Activated T-helper 17 cell treated with anti-CD3 and anti-CD28 coated beads, Interleukin-2, amount 50 U/mL, for 72 hours (primary cell): ENCODE data around the gene SORCS2. TPM values are rescaled to one million over a fixed set of nuclear protein-coding genes. Genes with fewer than 3 reads are reported as not detected.

Source experiments
- ATAC-seq: fragments of 150-1000 bp; cut with Tn5 transposase; replicated peaks from 2 replicates; pipeline ENCODE4 v1.10.0; 2021; ENCODE audit warnings: mild to moderate bottlenecking, moderate library complexity
- H3K27ac Mint-ChIP-seq: one replicate; pipeline ENCODE4 v1.8.0; 2022; ENCODE audit warnings: mixed read lengths
- H3K27me3 Mint-ChIP-seq: one replicate; pipeline ENCODE4 v1.8.0; 2022; ENCODE audit warnings: mixed read lengths
- H3K36me3 Mint-ChIP-seq: one replicate; pipeline ENCODE4 v1.8.0; 2022; ENCODE audit warnings: low read depth, mild to moderate bottlenecking, mixed read lengths
- H3K4me1 Mint-ChIP-seq: one replicate; pipeline ENCODE4 v1.8.0; 2022; ENCODE audit warnings: mixed read lengths
- H3K4me3 Mint-ChIP-seq: one replicate; pipeline ENCODE4 v1.8.0; 2022; ENCODE audit warnings: mild to moderate bottlenecking, mixed read lengths
- H3K9me3 Mint-ChIP-seq: one replicate; pipeline ENCODE4 v1.8.0; 2022; ENCODE audit warnings: mixed read lengths
- total RNA-seq, 2 donors: library from RNA; stranded (reverse); gene quantifications; one replicate each; pipeline ENCODE4 v1.2.3, GENCODE V29; 2022

The SORCS2 gene
- total RNA-seq, 2 donors from 2014 or later = 0.04 to 0.26 TPM

DNA sequence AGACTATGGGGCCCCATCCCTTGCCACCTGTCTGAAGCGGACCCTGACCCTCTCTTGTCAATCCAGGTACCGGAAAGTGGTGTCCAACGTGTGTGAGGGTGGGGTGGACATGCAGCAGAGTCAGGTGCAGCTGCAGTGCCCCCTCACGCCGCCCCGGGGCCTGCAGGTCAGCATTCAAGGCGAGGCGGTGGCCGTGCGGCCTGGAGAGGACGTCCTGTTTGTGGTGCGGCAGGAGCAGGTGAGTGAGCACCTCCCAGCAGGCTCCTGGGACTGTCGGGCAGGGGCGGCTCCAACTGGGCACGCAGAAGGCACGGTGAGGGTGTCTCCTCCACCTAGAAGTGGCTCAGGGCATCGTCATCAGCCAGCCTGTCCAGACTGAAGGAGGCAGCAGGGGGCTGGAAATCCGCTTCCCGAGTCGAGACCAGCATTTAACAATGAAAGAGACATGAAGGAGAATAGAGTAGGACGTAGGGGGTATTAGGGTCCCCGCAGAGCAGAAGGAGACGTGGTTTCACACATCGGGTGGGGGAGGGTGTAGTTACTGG, 525.7 kb downstream of the SORCS2 start:
- H3K36me3 Mint-ChIP-seq = no peaks in the 10 kb centered on the region
- H3K9me3 Mint-ChIP-seq = no peaks in the 10 kb centered on the region
- no peak for ATAC-seq
- H3K27me3 Mint-ChIP-seq = peaks cover 24% of the 10 kb centered on the region
- peaks cover 7% of the 10 kb centered on the region for H3K4me1 Mint-ChIP-seq
- no peak overlapping the region for H3K27ac Mint-ChIP-seq
- no peak overlapping the region for H3K4me3 Mint-ChIP-seq

DNA sequence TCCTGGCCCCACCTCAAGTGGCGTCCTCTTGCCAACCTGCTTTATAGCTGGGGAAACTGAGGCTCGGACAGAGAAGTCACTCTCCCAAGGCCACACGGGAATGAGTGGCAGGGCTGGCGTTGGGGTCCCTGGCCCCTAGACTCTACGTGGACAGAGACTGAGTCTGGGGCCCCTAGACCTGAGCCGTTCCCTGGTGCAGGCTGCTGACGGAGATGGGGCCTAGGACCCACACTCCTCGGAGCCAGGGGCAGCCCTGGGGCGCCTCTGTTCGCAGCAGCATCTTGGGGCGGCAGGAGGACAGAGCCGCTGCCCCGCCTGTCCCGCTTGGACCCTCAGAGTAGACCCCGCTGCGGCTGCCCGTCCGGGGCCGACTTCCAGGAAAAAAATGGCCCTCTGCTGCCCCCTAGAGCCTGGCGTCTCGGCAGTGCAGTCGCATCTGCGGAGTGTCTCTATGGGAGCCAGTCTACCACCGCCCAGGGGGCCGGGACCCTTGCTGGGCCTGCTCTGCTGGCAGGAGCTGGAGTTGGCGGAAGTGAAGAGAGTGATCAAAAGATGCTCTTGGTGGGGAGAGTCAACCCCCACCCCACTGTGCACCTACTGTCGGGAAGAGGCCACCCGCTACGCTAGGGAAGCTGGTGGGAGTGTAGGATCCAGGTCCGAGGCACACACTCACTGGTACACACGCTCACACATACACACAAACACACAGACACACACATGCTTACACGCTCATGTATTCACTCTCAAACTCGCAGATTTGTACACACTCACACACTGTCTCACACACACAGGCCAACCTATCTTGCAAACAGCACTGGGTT, 527.2 kb downstream of the SORCS2 start:
- peaks cover 24% of the 10 kb centered on the region for H3K27me3 Mint-ChIP-seq
- H3K4me3 Mint-ChIP-seq = no peak overlapping the region
- peaks cover 7% of the 10 kb centered on the region for H3K4me1 Mint-ChIP-seq
- H3K36me3 Mint-ChIP-seq = no peaks in the 10 kb centered on the region
- H3K27ac Mint-ChIP-seq = no peak overlapping the region
- H3K9me3 Mint-ChIP-seq = peaks cover 8% of the 10 kb centered on the region
- ATAC-seq = peak; percentile 60

DNA sequence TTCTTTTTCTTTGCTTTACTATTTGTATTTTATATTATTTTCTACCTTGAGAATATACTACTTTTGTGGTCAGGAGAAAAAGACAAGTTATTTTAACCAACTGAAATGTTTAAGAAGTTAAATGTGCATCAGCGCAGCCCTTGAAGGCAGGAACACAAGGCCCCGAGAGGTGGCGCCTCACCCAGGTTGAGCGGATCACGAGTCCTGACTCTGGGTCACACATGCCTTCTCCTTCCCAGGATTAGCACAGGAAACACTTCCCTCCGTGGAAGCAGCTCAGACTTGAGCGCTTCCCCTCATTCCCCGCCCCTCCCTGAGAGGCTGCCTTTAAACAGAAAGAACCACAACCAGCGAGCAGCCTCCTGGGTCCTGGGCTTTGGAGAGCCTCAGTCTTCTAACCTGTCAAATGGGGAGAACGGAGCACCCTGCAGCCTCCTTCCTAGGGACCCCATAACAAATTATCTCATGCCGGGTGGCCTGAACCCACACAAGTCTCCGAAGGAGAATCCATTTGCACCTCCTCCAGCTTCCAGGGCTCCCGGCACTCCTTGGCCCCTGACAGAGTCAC, 529.7 kb downstream of the SORCS2 start:
- no peak overlapping the region for H3K4me3 Mint-ChIP-seq
- peaks cover 7% of the 10 kb centered on the region for H3K4me1 Mint-ChIP-seq
- H3K9me3 Mint-ChIP-seq = peaks cover 9% of the 10 kb centered on the region
- ATAC-seq = no peak
- H3K27ac Mint-ChIP-seq = no peak overlapping the region
- H3K27me3 Mint-ChIP-seq = peaks cover 19% of the 10 kb centered on the region
- no peaks in the 10 kb centered on the region for H3K36me3 Mint-ChIP-seq

DNA sequence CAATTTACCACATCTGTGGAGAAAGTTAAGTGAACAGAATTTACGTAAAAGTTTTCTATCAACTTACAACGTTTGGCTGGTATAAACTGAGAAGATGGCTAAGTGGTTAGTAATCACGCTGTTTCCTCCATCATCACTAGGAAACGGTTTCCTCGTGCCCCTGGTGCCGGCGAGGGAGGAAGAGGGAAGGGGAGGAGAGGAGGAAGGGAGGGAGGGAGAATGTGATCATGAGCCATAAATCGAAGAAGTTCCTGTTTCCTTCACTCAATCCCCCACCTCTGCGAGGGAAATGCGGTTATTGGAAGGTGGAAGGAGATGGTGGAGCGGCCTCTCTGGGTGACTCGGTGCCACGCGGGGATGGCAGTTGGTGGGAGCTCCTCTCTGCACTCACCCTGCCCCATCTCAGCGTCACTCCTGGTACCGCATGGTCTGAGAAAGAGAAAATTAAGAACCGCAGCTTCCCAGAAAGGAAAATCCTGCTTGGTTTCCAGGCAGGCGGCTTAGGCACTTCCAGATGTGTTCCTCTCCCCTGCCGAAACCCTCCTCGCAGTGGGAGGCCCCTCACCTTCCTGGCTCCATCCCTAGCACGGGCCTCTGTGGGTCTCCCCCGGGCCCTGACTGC, 530.5 kb downstream of the SORCS2 start:
- Mint-ChIP-seq H3K9me3 (peaks cover 9% of the 10 kb centered on the region), H3K27me3 (peaks cover 16% of the 10 kb centered on the region), H3K36me3 (no peaks in the 10 kb centered on the region), H3K4me1 (peaks cover 7% of the 10 kb centered on the region), H3K27ac (no peak overlapping the region), H3K4me3 (no peak overlapping the region)
- no peak for ATAC-seq

DNA sequence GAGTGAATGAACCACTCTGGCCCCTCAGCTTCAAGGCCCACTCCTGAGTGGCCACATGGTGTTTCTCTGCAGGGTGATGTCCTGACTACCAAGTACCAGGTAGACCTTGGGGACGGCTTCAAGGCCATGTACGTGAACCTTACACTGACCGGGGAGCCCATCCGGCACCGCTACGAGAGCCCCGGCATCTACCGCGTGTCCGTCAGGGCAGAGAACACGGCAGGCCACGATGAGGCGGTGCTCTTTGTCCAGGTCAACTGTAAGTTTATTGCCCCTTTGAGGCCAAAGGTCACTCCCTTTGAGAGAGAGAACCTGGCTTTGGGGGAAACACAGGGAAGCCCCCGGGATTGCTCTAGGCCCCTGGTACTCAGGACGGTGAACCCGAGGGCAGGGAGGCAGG, 531.3 kb downstream of the SORCS2 start:
- Mint-ChIP-seq H3K36me3 (no peaks in the 10 kb centered on the region), H3K27ac (no peak overlapping the region), H3K9me3 (peaks cover 9% of the 10 kb centered on the region), H3K4me3 (no peak overlapping the region), H3K27me3 (peaks cover 13% of the 10 kb centered on the region), H3K4me1 (peaks cover 7% of the 10 kb centered on the region)
- ATAC-seq = no peak

DNA sequence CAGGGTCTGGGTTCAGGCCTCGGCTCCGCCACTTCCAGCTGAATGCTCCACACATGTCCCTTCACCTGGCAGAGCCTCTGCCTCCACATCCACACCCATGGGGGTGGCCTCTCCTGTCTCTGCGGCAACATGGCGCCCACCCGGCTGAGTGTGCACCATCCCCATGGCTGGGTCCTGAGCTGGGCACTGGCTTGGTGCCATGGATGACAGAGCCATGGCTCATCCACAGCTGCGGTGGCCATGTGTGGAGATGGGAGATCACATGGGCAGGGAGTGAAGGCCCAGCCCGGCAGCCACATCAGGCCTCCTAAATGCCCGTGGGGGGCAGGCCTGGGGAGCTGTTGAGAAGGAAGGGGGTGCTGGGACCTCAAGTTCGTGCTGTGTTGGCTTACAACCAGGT, 533.6 kb downstream of the SORCS2 start:
- Mint-ChIP-seq H3K4me3 (no peak overlapping the region), H3K36me3 (no peaks in the 10 kb centered on the region), H3K27ac (no peak overlapping the region), H3K4me1 (peaks cover 4% of the 10 kb centered on the region), H3K27me3 (peaks cover 3% of the 10 kb centered on the region), H3K9me3 (peaks cover 9% of the 10 kb centered on the region)
- ATAC-seq = no peak

DNA sequence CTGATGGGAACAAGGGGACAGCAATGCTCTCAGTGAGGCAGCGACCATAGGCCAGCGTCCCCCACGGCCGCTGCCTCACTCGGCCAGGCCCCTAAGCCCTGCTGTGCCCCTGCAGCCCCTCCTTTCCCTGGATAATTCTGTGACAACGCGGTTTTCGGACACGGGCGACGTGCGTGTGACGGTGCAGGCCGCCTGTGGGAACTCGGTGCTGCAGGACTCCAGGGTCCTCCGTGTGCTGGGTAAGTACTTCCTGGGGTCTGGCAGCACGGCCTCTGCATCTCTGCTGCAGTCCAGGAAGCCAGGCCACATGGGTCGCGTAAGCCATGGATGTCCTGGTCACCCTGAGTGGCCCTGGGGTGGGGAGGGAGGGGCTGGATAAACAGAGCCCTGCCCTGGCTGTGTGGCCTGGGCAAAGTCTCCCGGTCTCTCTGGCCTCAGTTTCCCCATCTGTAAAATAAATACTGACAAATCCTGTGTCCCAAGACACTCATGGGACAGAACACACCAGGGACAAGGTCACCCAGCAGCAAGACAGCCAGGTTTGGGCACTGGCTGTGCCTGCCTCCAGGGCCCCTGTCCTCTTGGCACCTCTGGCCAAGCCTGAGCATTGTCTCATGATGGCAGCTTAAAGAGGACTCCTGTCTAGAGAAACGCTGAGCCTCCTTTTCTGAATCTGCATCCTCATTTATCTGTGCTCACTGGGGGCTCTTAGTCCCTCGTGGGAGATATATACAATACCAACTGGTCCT, 534.5 kb downstream of the SORCS2 start:
- Mint-ChIP-seq H3K27me3 (peaks cover 3% of the 10 kb centered on the region), H3K36me3 (no peaks in the 10 kb centered on the region), H3K27ac (no peak overlapping the region), H3K9me3 (peaks cover 9% of the 10 kb centered on the region), H3K4me3 (no peak overlapping the region), H3K4me1 (peaks cover 4% of the 10 kb centered on the region)
- ATAC-seq = no peak

DNA sequence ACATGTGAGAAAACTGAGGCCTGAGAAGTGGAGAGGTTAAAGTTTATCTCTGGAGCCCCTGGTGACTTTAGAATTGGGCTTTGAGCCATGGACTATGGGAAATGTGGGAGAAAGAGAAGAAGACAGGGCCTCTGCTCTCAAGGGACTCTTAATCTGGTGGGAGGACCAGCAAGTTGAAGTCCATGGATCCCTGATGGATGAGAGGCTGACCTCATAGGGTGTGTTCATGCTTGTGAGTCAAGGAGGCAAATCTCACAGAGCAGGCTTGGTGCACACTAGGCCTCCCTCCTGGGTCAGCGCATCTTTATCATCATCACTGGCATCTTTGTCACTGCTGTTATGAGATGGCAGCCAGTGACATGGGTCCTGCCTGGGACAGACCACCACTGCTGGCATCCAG, 535.4 kb downstream of the SORCS2 start:
- no peak for ATAC-seq
- H3K4me1 Mint-ChIP-seq = no peaks in the 10 kb centered on the region
- no peaks in the 10 kb centered on the region for H3K36me3 Mint-ChIP-seq
- H3K27me3 Mint-ChIP-seq = no peaks in the 10 kb centered on the region
- no peak overlapping the region for H3K27ac Mint-ChIP-seq
- no peak overlapping the region for H3K4me3 Mint-ChIP-seq
- H3K9me3 Mint-ChIP-seq = peaks cover 9% of the 10 kb centered on the region

DNA sequence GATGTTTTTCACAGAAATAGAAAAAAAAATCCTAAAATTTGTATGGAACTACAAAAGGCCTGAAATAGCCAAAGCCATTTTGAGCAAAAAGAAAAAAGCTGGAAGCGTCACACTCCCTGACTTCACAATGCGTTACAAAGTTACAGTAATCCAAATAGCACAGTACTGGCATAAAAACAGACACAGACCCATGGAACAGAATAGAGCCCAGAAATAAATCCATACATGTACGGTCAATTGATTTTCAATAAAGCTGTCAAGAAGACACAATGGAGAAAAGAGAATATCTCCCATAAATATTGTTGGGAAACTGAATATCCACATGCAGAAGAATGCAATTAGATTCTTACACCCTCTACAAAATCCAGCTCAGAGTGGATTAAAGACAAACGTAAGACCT, 539.1 kb downstream of the SORCS2 start:
- H3K9me3 Mint-ChIP-seq = no peaks in the 10 kb centered on the region
- H3K36me3 Mint-ChIP-seq = no peaks in the 10 kb centered on the region
- no peaks in the 10 kb centered on the region for H3K27me3 Mint-ChIP-seq
- no peak overlapping the region for H3K27ac Mint-ChIP-seq
- H3K4me3 Mint-ChIP-seq = no peak overlapping the region
- no peaks in the 10 kb centered on the region for H3K4me1 Mint-ChIP-seq
- no peak for ATAC-seq

DNA sequence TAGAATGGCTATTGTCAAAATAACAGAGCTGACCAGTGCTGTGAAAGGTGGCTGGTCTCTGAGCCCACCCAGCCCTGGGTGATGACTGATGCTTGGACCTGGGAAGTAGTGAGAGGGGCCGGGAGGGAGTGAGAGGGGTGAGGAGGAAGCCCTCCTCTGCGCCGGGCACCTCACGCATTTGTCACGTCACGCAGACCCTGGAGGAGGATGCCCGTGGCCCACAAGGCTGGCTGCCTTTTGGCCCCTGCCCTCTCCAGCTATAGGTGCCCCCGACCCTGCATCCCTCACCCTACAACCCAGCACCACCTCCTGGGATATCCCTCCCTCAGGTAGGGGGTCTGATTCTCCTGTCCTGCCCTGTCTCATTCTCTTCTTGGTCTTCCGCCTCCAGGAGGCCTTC, 539.9 kb downstream of the SORCS2 start:
- H3K27me3 Mint-ChIP-seq = no peaks in the 10 kb centered on the region
- H3K4me1 Mint-ChIP-seq = no peaks in the 10 kb centered on the region
- no peak for ATAC-seq
- H3K4me3 Mint-ChIP-seq = no peak overlapping the region
- no peak overlapping the region for H3K27ac Mint-ChIP-seq
- no peaks in the 10 kb centered on the region for H3K9me3 Mint-ChIP-seq
- no peaks in the 10 kb centered on the region for H3K36me3 Mint-ChIP-seq

DNA sequence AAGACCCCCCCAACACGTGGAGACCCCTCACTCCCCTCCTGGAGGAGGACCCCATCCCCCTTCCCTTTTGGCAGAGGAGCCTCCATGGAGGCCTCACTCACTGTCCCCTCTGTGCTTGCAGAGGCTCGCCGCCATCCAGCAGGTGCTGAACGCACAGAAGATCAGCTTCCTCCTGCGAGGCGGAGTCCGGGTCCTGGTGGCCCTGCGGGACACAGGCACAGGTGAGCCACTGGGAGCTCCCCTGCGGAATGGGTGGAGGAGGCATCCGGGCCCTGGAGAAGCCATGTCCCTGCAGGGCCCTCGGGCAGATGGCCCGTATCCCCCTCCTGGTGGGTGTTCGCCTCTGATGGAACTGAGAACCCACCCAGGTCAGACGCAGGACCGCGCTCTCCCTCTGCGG, 540.9 kb downstream of the SORCS2 start:
- Mint-ChIP-seq H3K4me3 (no peak overlapping the region), H3K4me1 (no peaks in the 10 kb centered on the region), H3K27me3 (no peaks in the 10 kb centered on the region), H3K36me3 (no peaks in the 10 kb centered on the region), H3K27ac (no peak overlapping the region), H3K9me3 (no peaks in the 10 kb centered on the region)
- no peak for ATAC-seq

DNA sequence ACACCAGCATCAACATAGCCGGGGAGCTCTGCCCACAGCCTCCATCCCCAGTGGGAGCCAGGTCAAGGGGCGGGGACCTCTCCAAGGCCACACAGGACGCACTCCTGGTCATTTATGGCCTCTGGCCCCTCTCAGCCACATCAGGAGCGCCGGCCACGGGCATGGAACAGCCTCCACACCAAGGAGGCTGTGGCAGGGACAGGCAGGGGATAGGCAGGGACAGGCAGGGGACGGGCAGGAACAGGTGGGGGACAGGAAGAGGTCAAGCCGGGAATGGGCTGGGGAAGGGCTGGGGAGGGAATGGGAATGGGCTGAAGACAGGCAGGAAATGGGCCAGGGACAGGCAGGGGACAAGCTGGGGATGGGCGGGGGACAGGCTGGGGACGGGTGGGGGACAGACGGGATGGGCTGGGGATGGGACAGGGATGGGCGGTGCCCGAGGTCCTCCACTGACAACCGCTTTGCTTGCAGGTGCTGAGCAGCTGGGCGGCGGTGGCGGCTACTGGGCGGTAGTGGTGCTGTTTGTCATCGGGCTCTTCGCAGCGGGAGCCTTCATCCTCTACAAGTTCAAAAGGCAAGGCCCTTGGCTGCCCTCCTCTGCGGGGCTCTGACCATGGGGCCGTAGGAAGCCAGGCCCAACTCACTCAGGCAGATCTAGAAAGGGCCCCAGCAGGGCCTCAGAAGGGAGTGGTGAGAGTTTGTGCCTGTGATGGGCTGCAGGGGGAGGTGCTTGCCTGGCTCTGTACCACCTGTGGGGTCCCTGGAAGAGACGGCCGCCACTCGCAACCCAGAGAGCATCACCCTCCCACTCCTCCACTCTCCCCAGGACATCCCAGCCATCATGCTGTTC, 541.7 kb downstream of the SORCS2 start:
- Mint-ChIP-seq H3K9me3 (no peaks in the 10 kb centered on the region), H3K4me3 (no peak overlapping the region), H3K4me1 (no peaks in the 10 kb centered on the region), H3K27ac (no peak overlapping the region), H3K36me3 (no peaks in the 10 kb centered on the region), H3K27me3 (no peaks in the 10 kb centered on the region)
- ATAC-seq = no peak

DNA sequence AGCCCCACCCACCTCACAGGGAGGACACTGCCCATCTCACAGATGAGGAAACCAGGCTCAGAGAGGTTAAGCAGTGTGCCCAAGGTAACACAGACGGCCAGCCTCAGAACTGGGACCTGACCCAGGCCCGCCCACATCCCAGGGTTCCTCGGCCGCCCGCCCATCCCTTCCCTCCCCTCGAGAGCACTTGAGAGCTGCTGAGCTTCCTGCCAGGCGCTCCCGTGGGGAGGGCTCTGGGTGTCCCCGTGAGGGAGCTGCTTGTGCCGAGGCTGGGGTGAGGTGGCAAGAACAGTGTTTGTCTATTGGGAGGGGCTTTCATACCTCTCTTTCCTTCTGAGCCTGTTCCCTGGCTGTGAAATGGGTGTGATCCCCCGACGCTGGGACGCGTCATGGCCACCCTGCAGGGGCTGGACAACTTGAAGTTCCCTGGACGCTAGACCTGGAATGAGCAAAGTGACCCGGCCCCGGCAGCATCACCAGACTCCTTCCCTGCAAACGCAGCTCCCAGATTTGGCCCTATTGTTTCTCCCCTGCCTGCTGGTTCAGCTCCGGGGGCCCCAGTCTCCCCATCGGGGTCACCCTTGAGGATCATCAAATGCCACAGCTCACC, 542.4 kb downstream of the SORCS2 start:
- Mint-ChIP-seq H3K27me3 (no peaks in the 10 kb centered on the region), H3K4me1 (no peaks in the 10 kb centered on the region), H3K4me3 (no peak overlapping the region), H3K9me3 (no peaks in the 10 kb centered on the region), H3K36me3 (no peaks in the 10 kb centered on the region), H3K27ac (no peak overlapping the region)
- ATAC-seq = no peak
